Endothelial cell of umbilical vein (primary cell): Measurements from ENCODE around the gene AMIGO2.

Experiments used
- EZH2 ChIP-seq: IDR thresholded peaks from 2 replicates; pipeline ENCODE4 v1.6.1; 2012; ENCODE audit warnings: borderline replicate concordance, low read depth, mild to moderate bottlenecking, moderate library complexity, low read length, inconsistent platforms; ENCODE audit not compliant: severe bottlenecking
- FOS ChIP-seq: IDR thresholded peaks from 2 replicates; pipeline ENCODE4 v1.6.1; 2011; ENCODE audit warnings: mild to moderate bottlenecking, low read length, moderate library complexity, borderline replicate concordance; ENCODE audit not compliant: insufficient read depth
- GATA2 ChIP-seq: IDR thresholded peaks from 2 replicates; pipeline ENCODE4 v1.7.0; 2011; ENCODE audit warnings: low read depth, mild to moderate bottlenecking, moderate library complexity, mixed read lengths, low read length; ENCODE audit not compliant: insufficient read length, insufficient read depth
- JUN ChIP-seq: IDR thresholded peaks from 2 replicates; pipeline ENCODE4 v1.6.1; 2011; ENCODE audit warnings: borderline replicate concordance, low read depth; ENCODE audit not compliant: insufficient read length, insufficient read depth
- MYC ChIP-seq: IDR thresholded peaks from one replicate; pipeline ENCODE4 v1.6.1; 2011; ENCODE audit warnings: mild to moderate bottlenecking, low read depth, low read length
- POLR2A ChIP-seq: IDR thresholded peaks from 2 replicates; pipeline ENCODE4 v1.6.1; 2012; ENCODE audit warnings: low read depth, mild to moderate bottlenecking, control low read depth, low read length
- POLR2AphosphoS5 ChIP-seq: IDR thresholded peaks from 2 replicates; pipeline ENCODE4 v1.6.1; 2012; ENCODE audit warnings: low read depth, mild to moderate bottlenecking, control low read depth, low read length, moderate library complexity; ENCODE audit not compliant: insufficient read depth
- TF ChIP-seq, protein P1 (sequence below), 2 donors: IDR thresholded peaks; 1 replicate in 1 of 2; 2 replicates in 1 of 2; pipeline ENCODE4 v1.5.1; 2011; ENCODE audit warnings: low read length in 2 of 2, mild to moderate bottlenecking in 2 of 2, moderate library complexity in 2 of 2, control low read depth in 1 of 2, inconsistent platforms in 1 of 2, low read depth in 1 of 2; ENCODE audit not compliant: insufficient read depth in 1 of 2; ENCODE audit errors: extremely low read depth in 1 of 2
- TF ChIP-seq, protein P2 (sequence below): IDR thresholded peaks from 2 replicates; pipeline ENCODE4 v1.6.1; 2011; ENCODE audit not compliant: insufficient read depth, insufficient read length

DNA sequence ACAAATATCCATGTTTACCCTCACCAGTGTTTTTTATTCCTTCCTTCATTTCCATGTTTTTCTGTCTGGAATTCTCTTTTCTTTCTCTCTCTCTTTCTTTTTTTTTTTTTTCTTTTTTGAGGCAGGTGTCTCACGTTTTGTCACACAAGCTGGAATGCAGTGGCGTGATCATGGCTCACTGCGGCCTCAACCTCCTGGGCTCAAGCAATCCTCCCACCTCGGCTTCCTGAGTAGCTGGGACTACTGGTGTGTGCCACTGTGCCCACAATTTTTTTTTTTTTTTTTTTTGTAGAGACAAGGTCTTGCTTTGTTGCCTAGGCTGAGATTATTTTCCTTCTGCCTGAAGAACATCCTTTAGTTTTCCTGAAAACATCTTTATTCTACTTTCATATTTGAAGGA is 15.0 kb upstream of the AMIGO2 start:
- TF ChIP-seq, protein P1, sequence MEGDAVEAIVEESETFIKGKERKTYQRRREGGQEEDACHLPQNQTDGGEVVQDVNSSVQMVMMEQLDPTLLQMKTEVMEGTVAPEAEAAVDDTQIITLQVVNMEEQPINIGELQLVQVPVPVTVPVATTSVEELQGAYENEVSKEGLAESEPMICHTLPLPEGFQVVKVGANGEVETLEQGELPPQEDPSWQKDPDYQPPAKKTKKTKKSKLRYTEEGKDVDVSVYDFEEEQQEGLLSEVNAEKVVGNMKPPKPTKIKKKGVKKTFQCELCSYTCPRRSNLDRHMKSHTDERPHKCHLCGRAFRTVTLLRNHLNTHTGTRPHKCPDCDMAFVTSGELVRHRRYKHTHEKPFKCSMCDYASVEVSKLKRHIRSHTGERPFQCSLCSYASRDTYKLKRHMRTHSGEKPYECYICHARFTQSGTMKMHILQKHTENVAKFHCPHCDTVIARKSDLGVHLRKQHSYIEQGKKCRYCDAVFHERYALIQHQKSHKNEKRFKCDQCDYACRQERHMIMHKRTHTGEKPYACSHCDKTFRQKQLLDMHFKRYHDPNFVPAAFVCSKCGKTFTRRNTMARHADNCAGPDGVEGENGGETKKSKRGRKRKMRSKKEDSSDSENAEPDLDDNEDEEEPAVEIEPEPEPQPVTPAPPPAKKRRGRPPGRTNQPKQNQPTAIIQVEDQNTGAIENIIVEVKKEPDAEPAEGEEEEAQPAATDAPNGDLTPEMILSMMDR (IDR thresholded peaks at IDR 0.05; ENCODE audit: extremely low read depth in 1 of 2, insufficient read depth in 1 of 2, low read depth in 1 of 2, low read length in 2 of 2) = no peak
- no peak for TF ChIP-seq POLR2A
- TF ChIP-seq, protein P2, sequence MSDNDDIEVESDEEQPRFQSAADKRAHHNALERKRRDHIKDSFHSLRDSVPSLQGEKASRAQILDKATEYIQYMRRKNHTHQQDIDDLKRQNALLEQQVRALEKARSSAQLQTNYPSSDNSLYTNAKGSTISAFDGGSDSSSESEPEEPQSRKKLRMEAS = no peak
- TF ChIP-seq POLR2AphosphoS5 = no peak
- TF ChIP-seq EZH2 = no peak
- no peak for TF ChIP-seq GATA2
- no peak for TF ChIP-seq JUN
- no peak for TF ChIP-seq MYC
- TF ChIP-seq FOS = no peak
